ENCODE measurements around the gene UGT1A8.
"Not testable (repeated sequence)": the region's sequence is repeated elsewhere in the genome, so short reads cannot be mapped to it uniquely, and the experiment has no call there.

UGT1A8 gene

DNA sequence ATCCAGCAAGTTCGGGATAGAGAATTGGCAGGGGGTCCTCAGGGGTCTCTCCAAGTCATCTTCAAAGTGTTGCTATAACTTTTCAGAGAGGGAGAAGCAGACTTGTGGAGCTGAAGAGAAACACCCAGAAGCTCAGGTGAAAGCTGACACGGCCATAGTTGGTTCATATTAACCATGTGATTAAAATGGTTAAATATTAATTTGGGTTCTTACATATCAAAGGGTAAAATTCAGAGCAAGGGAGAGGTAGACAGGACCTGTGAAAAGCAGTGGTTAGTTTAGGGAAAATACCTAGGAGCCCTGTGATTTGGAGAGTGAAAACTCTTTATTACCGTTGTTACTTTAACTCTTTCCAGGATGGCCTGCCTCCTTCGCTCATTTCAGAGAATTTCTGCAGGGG, 75.2 kb downstream of the UGT1A8 start, which contains the start of gene UGT1A6:
Gene UGT1A6 (plus strand): TSS at position 243 of the 400 bp plus-strand sequence. CDS start 115 bp downstream, at position 358.
- DNase-seq (ENCODE audit: low read depth, low spot score), result no peak
- Histone ChIP-seq H3K36me3 (ENCODE audit: insufficient read depth, low read length) (no peaks in the 10 kb centered on the region), H3K4me3 (no peak within 1 kb of the TSS), H3K9ac (ENCODE audit: insufficient read length) (no peak within 1 kb of the TSS), H3K9me3 (ENCODE audit: low read depth, low read length) (no peaks in the 10 kb centered on the region), H3K27ac (no peak within 1 kb of the TSS)
- TF ChIP-seq FOXP2 (optimal IDR thresholded peaks at IDR 0.05; ENCODE audit: control extremely low read depth, extremely low read length, insufficient read depth), result no peak
- TF ChIP-seq POLR2AphosphoS5 (IDR thresholded peaks at IDR 0.05; ENCODE audit: borderline replicate concordance, low read depth, low read length), result no peak
- TF ChIP-seq EZH2 (IDR thresholded peaks at IDR 0.05), result no peak

DNA sequence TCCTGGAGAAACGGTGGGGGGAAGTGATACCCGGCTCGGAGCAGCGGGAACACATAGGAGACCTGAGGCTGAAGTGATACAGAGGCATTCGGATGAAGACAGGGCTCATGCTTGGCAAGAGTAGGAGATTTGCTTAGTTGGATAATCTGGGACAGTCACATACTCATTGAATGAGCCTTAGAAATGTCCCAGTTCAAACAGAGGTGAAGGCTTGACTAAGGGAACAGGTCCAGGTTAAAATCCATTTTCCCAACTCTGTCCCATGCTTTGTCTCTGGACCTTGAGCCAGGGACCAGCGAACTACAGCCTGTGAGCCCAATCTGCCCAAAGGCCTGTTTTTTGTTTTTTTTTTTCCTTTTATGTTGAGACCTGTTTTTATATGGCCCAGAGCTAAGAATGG, 76.5 kb downstream of the UGT1A8 start:
- Histone ChIP-seq H3K4me3 (no peak overlapping the region), H3K27ac (no peak overlapping the region), H3K9ac (ENCODE audit: insufficient read length) (no peak overlapping the region), H3K36me3 (ENCODE audit: insufficient read depth, low read length) (no peaks in the 10 kb centered on the region), H3K9me3 (ENCODE audit: low read depth, low read length) (0 out of 2 replicates have a peak, but pooled peaks cover 3% of the 10 kb centered on the region)
- DNase-seq (ENCODE audit: low read depth, low spot score), result no peak
- TF ChIP-seq FOXP2 (optimal IDR thresholded peaks at IDR 0.05; ENCODE audit: control extremely low read depth, extremely low read length, insufficient read depth) (no peak), POLR2AphosphoS5 (IDR thresholded peaks at IDR 0.05; ENCODE audit: borderline replicate concordance, low read depth, low read length) (no peak), EZH2 (IDR thresholded peaks at IDR 0.05) (no peak)

DNA sequence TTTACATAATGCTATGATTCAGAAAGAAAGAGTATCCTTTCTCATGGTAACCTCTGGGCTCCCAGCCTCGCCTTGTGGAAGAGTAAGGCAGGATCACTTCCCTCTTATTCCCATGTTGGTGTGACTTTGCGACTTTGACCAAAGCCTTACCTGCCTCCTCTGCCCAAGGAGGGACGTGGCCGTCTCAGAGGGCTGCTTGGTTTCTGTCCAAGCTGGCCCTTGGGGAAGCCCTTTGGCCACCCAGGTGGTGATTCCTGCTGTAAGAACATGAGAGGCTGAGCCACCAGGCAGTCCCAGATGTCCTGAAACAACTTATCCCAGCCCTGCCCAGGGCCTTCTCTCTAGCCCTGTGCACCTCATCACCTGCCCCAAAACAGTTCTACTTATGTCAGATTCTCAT, 81.3 kb downstream of the UGT1A8 start:
- no peak overlapping the region for H3K4me3 ChIP-seq
- H3K9ac ChIP-seq (ENCODE audit: insufficient read length), result no peak overlapping the region
- TF ChIP-seq POLR2AphosphoS5 (IDR thresholded peaks at IDR 0.05; ENCODE audit: borderline replicate concordance, low read depth, low read length), result no peak
- no peak for TF ChIP-seq FOXP2 (optimal IDR thresholded peaks at IDR 0.05; ENCODE audit: control extremely low read depth, extremely low read length, insufficient read depth)
- TF ChIP-seq EZH2 (IDR thresholded peaks at IDR 0.05), result no peak
- H3K36me3 ChIP-seq (ENCODE audit: insufficient read depth, low read length), result no peaks in the 10 kb centered on the region; the same call in 1 of the 2 replicates
- no peak for DNase-seq (ENCODE audit: low read depth, low spot score)
- peak overlapping the region; percentile 100 for H3K27ac ChIP-seq
- 0 out of 2 replicates have a peak, but pooled peaks cover 3% of the 10 kb centered on the region for H3K9me3 ChIP-seq (ENCODE audit: low read depth, low read length)

DNA sequence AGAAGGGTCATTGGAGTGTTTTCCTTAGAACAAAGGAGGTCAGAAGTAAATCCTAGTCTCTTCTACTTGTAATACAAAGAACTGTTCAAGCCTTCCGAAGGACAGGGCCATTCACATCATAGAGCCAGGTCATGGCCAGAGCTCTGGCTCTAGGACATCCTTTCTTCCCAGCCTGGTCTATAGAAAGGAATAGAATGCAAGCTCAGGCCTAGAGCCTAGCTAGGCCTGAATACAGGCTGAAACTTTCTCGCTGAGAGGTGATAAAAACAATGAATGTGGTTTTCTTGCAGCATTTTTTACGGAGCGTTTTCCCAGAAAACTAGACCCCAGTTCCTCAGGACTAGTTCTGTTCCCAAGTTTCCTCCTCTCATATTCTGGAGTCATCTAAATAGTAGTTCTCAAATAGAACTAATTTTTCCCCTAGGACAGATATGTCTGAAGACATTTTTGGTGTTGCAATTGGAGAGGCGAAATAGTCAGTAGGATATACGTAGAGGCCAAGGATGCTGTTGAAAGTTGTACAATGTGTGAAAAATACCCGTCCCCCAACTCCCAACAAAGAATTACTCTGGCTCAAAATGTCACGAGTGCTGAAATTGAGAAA, 82.1 kb downstream of the UGT1A8 start:
- Histone ChIP-seq H3K9me3 (ENCODE audit: low read depth, low read length) (0 out of 2 replicates have a peak, but pooled peaks cover 3% of the 10 kb centered on the region), H3K27ac (peak overlapping the region; percentile 100), H3K4me3 (peak overlapping the region; percentile 47), H3K9ac (ENCODE audit: insufficient read length) (peak overlapping the region; percentile 82), H3K36me3 (ENCODE audit: insufficient read depth, low read length) (no peaks in the 10 kb centered on the region; the same call in 1 of the 2 replicates)
- DNase-seq (ENCODE audit: low read depth, low spot score), result no peak
- no peak for TF ChIP-seq EZH2 (IDR thresholded peaks at IDR 0.05)
- no peak for TF ChIP-seq POLR2AphosphoS5 (IDR thresholded peaks at IDR 0.05; ENCODE audit: borderline replicate concordance, low read depth, low read length)
- no peak for TF ChIP-seq FOXP2 (optimal IDR thresholded peaks at IDR 0.05; ENCODE audit: control extremely low read depth, extremely low read length, insufficient read depth)

DNA sequence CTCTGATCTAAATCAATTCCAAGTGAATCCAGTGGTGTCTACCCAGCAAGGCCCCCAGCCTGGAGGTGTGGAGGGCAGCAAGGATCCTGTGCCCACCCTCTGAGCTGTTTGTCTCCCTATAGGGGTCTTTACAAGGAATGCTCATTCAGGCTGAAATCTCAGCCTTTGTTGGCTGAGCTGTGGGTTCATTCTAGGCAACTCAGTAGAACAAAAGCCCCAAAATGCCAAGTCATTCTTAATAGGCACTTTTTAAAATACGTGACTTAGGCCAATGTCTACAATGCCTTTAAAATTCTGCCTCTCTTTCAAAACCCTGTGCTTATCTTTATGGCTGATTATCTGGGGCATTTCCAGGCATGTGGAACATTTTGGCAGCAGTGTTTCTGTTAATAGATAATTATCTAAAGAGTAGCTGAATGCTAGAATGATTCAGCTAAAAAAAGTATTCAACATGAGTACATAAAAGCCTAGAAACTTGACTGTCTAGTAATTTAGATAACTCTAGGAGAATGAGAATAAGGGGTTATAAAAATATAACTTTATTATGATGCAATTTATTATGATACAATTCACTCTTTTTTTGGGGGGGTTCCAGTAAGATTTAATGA, 82.7 kb downstream of the UGT1A8 start:
- no peaks in the 10 kb centered on the region; the same call in 1 of the 2 replicates for H3K36me3 ChIP-seq (ENCODE audit: insufficient read depth, low read length)
- peak overlapping the region; percentile 82 for H3K9ac ChIP-seq (ENCODE audit: insufficient read length)
- H3K27ac ChIP-seq, result peak overlapping the region; percentile 100
- H3K9me3 ChIP-seq (ENCODE audit: low read depth, low read length), result 0 out of 2 replicates have a peak, but pooled peaks cover 3% of the 10 kb centered on the region
- peak; percentile 96 for DNase-seq (ENCODE audit: low read depth, low spot score)
- TF ChIP-seq POLR2AphosphoS5 (IDR thresholded peaks at IDR 0.05; ENCODE audit: borderline replicate concordance, low read depth, low read length), result peak; percentile 37; the same call in 1 of the 2 replicates
- no peak for TF ChIP-seq FOXP2 (optimal IDR thresholded peaks at IDR 0.05; ENCODE audit: control extremely low read depth, extremely low read length, insufficient read depth)
- peak overlapping the region; percentile 47 for H3K4me3 ChIP-seq

DNA sequence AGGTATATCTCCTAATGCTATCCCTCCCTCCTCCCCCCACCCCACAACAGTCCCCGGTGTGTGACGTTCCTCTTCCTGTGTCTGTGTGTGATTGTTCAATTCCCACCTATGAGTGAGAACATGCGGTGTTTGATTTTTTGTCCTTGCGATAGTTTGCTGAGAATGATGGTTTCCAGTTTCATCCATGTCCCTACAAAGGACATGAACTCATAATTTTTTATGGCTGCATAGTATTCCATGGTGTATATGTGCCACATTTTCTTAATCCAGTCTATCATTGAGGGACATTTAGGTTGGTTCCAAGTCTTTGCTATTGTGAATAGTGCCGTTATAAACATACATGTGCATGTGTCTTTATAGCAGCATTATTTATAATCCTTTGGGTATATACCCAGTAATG, 83.4 kb downstream of the UGT1A8 start:
- H3K36me3 ChIP-seq (ENCODE audit: insufficient read depth, low read length); H3K9me3 ChIP-seq (ENCODE audit: low read depth, low read length); H3K9ac ChIP-seq (ENCODE audit: insufficient read length); DNase-seq (ENCODE audit: low read depth, low spot score); H3K4me3 ChIP-seq: not testable (repeated sequence)
- H3K27ac ChIP-seq, result peak overlapping the region; percentile 100; the same call in 1 of the 2 replicates

DNA sequence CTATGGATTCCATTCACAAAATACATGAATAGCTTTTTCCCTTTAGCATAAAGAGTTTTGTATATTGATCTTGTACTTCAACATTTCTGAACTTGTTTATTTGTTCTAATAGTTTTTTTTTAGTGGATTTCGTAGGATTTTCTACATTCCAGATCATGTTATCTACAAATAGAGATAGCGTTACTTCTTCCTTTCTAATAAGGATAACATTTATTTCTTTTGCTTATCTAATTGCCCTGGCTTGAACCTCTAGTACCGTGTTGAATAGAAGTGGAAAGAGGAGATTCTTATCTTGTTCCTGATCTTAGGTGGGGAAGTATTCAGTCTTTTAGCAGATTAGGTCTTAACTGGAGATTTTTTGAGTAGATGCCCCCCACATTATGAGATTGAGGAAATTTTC, 84.8 kb downstream of the UGT1A8 start:
- H3K27ac ChIP-seq, result peak overlapping the region; percentile 48; the same call in 1 of the 2 replicates
- no peak overlapping the region for H3K4me3 ChIP-seq
- no peak for DNase-seq (ENCODE audit: low read depth, low spot score)
- 0 out of 2 replicates have a peak, but pooled peaks cover 3% of the 10 kb centered on the region for H3K9me3 ChIP-seq (ENCODE audit: low read depth, low read length)
- H3K36me3 ChIP-seq (ENCODE audit: insufficient read depth, low read length), result no peaks in the 10 kb centered on the region; the same call in 1 of the 2 replicates
- no peak overlapping the region for H3K9ac ChIP-seq (ENCODE audit: insufficient read length)
- no peak for TF ChIP-seq EZH2 (IDR thresholded peaks at IDR 0.05)
- TF ChIP-seq POLR2AphosphoS5 (IDR thresholded peaks at IDR 0.05; ENCODE audit: borderline replicate concordance, low read depth, low read length), result no peak
- TF ChIP-seq FOXP2 (optimal IDR thresholded peaks at IDR 0.05; ENCODE audit: control extremely low read depth, extremely low read length, insufficient read depth), result no peak

DNA sequence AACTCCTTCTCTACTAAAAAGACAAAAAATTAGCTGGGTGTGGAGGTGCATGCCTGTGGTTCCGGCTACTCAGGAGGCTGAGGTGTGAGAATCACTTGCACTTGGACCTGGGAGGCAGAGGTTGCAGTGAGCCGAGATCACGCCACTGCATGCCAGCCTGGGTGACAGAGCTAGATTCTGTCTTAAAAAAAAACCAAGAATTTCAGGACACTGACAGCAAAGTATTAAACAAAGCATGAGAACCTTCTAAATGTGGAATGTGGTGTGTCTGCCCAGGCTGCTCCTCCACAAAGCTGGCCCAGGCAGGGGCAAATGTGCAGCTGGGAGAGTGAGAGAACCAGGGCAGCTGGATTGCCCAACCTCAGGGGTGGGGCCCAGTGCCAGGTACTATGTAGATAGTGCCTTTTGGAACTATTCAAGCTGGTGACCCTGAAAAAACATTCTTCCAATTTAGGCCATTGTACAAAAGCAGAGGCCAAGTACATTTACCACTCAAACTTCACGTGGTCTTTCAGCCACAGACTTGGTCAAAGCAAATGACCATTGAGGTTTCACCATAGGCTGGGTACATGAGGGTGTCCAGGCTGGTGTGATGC, 88.6 kb downstream of the UGT1A8 start:
- Histone ChIP-seq H3K27ac (no peak overlapping the region), H3K36me3 (ENCODE audit: insufficient read depth, low read length) (no peaks in the 10 kb centered on the region; the same call in 1 of the 2 replicates), H3K9me3 (ENCODE audit: low read depth, low read length) (no peaks in the 10 kb centered on the region), H3K9ac (ENCODE audit: insufficient read length) (no peak overlapping the region), H3K4me3 (no peak overlapping the region)
- no peak for DNase-seq (ENCODE audit: low read depth, low spot score)
- no peak for TF ChIP-seq EZH2 (IDR thresholded peaks at IDR 0.05)
- no peak for TF ChIP-seq FOXP2 (optimal IDR thresholded peaks at IDR 0.05; ENCODE audit: control extremely low read depth, extremely low read length, insufficient read depth)
- TF ChIP-seq POLR2AphosphoS5 (IDR thresholded peaks at IDR 0.05; ENCODE audit: borderline replicate concordance, low read depth, low read length), result no peak

Data from SK-N-MC (cell line).